NCI-H345 (cell line): ENCODE measurements around the gene MAN2C1.
"Not testable (repeated sequence)": the region's sequence is repeated elsewhere in the genome, so short reads cannot be mapped to it uniquely, and the experiment has no call there.

ENCODE experiments used
- DNase-seq: peaks from one replicate; lab custom pipeline; 2025; lab: John Stamatoyannopoulos, UW

The MAN2C1 gene

GRCh38 chr15:75346796-75347221 lies 21.6 kb downstream of the MAN2C1 start, which contains the start of gene NEIL1:
Gene NEIL1, plus strand, starts transcription at chr15:75347039. Its CDS starts 1,867 bp downstream, at chr15:75348906.
- no peak for DNase-seq

DNA sequence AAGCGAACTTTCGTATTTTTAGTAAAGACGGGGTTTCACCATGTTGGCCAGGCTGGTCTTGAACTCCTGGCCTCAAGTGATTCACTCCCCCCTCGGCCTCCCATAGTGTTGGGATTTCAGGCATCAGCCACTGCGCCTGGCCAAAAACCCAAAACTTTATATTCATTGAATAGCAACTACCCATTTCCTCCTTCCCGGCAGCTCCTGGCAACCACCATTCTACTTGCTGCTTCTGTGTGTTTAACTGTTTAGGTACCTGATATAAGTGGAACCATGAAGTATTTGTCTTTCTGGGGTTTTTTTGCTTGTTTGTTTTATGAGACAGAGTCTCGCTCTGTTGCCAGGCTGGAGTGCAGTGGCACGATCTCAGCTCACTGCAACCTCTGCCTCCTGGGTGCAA lies 24.5 kb downstream of the MAN2C1 start:
- not testable (repeated sequence) for DNase-seq

DNA sequence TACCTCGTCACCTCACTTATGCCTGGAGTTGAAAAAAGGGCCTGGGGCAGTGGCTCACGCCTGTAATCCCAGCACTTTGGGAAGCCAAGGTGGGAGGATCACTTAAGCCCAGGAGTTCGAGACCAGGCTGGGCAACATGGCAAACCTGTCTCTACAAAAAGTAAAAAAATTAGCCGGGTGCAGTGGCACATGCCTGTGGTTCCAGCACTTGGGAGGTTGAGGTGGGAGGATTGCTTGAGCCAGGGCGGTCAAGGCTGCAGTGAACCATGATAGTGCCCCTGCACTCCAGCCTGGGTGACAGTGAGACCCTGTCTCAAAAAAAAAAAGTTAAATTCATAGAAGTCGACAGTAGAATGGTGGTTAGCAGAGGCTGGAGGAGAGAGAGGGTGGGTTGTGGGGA lies 26.2 kb downstream of the MAN2C1 start:
- DNase-seq = no peak

DNA sequence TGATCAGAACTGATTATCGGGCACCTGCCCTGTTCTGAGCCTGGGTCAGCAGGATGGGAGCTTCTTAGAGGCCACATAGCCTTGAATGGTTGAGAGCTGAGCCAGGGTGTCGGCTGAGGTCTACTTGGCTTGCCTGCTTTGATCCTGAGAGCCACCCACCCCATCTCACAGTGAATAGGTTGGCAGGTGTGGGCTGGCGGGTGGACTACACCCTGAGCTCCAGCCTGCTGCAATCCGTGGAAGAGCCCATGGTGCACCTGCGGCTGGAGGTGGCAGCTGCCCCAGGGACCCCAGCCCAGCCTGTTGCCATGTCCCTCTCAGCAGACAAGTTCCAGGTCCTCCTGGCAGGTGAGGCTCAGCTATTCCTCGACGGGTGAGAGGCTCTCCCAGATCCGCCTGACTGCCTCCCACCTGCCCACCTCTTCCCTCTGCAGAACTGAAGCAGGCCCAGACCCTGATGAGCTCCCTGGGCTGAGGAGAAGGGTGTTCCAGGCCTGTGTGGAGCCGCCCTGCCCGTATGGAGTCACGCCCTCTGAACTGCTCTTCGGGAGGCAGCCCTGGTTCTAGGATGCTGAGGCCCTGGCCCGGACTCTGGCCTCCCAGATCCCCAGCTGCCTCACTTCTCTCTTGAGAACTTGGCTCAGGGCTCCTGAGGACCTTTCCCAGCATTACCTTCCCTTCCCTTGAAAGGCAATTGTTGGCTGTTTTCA lies 28.7 kb downstream of the MAN2C1 start:
- DNase-seq = no peak

- DNase-seq = no peak
Observed at GRCh38 chr15:75338661-75339240, 29.7 kb downstream of the MAN2C1 start.

- peak; percentile 95 for DNase-seq
Observed at GRCh38 chr15:75335705-75336355, 32.6 kb downstream of the MAN2C1 start, which contains the start of gene COMMD4. Gene COMMD4, plus strand, starts transcription at chr15:75336063. Its CDS starts 27 bp downstream, at chr15:75336090.

GRCh38 chr15:75335313-75335704 lies 33.1 kb downstream of the MAN2C1 start:
- DNase-seq = no peak

GRCh38 chr15:75333654-75334419 lies 34.6 kb downstream of the MAN2C1 start:
- not testable (repeated sequence) for DNase-seq

DNA sequence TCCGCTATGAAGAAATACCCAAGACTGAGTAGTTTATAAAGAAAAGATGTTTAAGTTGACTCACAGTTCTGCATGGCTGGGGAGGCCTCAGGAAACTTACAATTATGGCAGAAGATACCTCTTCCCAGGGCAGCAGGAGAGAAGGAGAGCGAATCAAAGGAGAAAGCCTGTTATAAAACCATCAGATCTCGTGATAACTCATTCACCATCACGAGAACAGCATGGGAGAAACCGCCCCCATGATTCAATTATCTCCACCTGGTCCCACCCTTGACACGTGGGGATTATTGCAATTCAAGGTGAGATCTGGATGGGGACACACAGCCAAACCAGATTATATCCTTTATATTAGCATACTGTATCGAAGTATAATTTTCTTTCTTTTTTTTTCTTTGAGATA lies 36.3 kb downstream of the MAN2C1 start:
- not testable (repeated sequence) for DNase-seq

- DNase-seq = no peak
Observed at GRCh38 chr15:75329571-75329970, 38.8 kb downstream of the MAN2C1 start.

DNA sequence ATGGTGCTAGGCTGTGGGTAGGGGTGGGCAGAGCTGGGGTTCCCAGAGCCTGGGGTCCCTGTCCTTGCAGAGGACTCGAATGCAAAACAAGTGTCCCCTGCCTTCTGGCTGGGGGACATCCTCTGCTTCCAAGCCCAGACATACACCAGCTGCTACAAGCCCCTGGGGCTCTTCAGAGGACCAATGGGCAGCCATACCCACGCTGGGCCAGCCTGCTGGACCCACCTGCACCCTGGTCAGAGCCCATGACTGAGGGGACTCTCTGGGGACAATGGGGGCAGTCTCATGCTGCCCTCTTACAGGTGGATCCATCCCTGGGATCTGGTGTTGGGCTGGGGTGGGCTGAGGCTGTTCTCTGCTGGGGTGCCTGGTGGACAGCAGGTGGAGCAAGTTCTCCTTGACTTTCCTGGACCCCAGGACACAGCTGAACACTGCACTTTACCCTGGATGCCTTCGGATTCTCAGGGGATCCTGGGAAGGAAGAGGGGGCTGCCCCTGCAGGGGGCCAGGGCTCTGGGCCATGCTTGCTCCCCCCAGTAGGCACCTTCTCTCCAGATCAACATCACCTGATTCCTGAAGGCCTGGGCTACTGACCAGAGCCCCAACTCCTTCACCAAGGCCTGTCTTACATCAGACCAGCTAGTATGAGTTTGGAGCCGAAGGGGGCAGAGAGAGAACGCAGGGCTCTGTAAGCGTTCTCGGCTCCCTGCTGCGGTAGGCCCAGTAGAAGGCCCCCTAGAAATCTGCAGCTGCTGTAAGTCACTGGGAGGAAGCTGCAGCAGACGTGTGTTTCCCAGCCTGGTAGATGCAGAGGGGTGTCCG lies 39.7 kb downstream of the MAN2C1 start:
- no peak for DNase-seq

- no peak for DNase-seq
Observed at GRCh38 chr15:75327491-75327890, 40.9 kb downstream of the MAN2C1 start.

DNA sequence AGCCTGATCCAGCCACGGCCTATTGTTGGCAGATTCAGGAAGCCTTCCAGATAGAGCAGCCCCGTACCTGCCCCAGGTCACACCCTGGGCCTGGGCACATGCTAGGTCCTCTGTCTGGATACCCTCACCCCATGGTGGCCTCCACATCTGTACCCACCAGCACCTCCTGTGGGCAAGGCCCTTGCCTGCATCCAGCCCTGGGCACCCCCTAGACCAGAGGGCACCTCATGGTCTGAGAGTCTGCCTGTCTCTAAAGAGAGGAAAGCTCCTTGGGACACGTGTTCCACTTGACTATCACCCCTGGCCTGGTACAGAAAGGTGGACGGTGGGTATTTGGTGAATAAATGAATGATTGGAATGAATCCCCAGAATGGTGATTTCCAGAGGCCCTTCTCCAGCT lies 41.4 kb downstream of the MAN2C1 start:
- DNase-seq = no peak

DNA sequence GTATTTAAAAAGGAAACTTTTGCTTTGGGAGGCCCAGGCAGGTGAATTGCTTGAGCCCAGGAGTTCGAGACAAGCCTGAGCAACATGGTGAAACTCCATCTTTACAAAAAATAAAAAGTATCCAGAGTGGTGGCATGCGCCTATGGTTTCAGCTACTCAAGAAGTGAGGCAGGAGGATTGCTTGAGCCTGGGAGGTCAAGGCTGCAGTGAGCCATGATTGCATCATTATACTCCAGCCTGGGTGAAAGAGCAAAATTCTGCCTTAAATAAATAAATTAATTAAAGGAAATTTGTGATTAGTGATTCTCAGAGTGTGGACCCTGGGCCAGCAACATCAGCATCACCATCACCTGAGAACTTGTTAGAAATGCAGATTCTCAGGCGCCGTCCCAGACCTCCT lies 42.5 kb downstream of the MAN2C1 start:
- DNase-seq = no peak

DNA sequence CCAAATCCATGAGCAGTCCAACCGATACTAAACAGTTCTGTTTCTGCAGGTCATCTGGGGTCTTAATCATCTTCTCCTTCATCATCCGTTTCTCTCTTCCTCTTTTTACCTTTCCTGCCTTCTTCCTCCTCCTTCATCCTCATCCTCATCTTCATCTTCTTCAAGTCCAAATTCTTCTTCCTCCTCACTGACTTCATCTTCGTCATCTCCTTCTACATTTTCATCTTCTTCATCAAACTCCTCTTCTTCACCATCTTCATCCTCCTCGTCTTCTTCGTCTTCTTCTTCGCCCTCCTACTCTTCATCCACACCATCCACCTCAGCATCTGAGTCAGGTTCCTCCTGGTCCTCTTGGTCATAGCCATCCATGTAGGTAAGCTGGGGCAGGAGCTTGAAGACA lies 46.7 kb downstream of the MAN2C1 start:
- no peak for DNase-seq

- DNase-seq = not testable (repeated sequence)
Observed at GRCh38 chr15:75319231-75319897, 49.0 kb downstream of the MAN2C1 start.

DNA sequence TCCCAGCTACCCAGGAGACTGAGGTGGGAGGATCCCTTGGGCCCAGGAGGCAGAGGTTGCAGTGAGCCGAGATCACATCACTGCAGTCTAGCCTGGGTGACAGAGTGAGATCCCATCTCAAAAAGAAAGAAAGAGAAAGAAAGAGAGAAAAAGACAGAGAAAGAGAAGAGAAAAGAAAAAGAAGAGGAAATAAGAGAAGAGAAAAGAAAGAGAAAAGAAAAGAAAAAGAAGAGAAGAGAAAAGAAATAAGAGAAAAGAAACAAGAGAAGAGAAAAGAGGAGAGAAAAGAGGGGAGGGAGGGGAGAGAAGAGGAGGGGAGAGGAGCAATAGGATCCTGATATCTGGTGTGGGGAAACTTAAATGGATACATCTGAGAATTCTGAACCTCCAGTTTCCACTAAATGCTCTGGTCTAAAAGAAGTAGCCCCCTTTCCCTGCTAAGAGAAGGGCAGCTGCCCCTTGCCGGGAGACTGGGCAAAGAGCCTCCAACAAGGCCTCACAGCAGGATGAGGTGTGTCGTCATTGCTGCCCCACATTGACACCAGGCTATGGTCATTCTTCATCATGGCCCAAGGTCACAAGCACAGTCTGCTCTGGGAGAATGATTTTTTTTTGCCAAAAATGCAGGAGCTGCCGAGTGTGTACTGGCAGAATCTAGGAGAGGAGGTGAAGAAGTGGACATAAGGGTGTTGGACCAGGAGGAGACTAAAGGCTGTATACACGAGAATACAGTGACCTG lies 53.7 kb downstream of the MAN2C1 start:
- no peak for DNase-seq

- no peak for DNase-seq
Observed at GRCh38 chr15:75313116-75313845, 55.1 kb downstream of the MAN2C1 start.

GRCh38 chr15:75312548-75312947 lies 55.9 kb downstream of the MAN2C1 start:
- not testable (repeated sequence) for DNase-seq
